Mammary epithelial cell (primary cell): Measurements from ENCODE around the gene NTF3.

Source experiments
- CTCF ChIP-seq, 2 donors: IDR thresholded peaks in 1 of 2; conservative IDR thresholded peaks in 1 of 2; 2 replicates each; pipeline ENCODE4 v1.5.1; 2011 to 2012; ENCODE audit warnings: inconsistent platforms in 2 of 2, low read length in 2 of 2, mild to moderate bottlenecking in 2 of 2, control low read depth in 1 of 2, low read depth in 1 of 2; ENCODE audit not compliant: insufficient read depth in 1 of 2; ENCODE audit errors: extremely low read depth in 1 of 2
- EZH2 ChIP-seq: IDR thresholded peaks from 2 replicates; pipeline ENCODE4 v1.6.1; 2012; ENCODE audit warnings: low read length, inconsistent platforms, borderline replicate concordance

- TF ChIP-seq CTCF (conservative IDR thresholded peaks at IDR 0.05 in 1 of 2, IDR thresholded peaks at IDR 0.05 in 1 of 2; ENCODE audit: extremely low read depth in 1 of 2, insufficient read depth in 1 of 2, low read depth in 1 of 2, low read length in 2 of 2) (no peak), EZH2 (no peak)
Observed at GRCh38 chr12:5534426-5535199, 102.7 kb downstream of the NTF3 start.
